HEK293T (cell line): Measurements from ENCODE around the gene CHAC1.

Experiments used
- ARNT ChIP-seq: fragments of 450-650 bp; IDR thresholded peaks from 2 replicates; pipeline ENCODE4 v1.6.1; 2017; ENCODE audit warnings: mild to moderate bottlenecking
- BHLHE40 ChIP-seq: fragments of 450-650 bp; IDR thresholded peaks from 2 replicates; pipeline ENCODE4 v1.6.1; 2016; ENCODE audit warnings: mild to moderate bottlenecking, moderate library complexity, borderline replicate concordance
- CTBP1 ChIP-seq: fragments of 450-650 bp; IDR thresholded peaks from 2 replicates; pipeline ENCODE4 v1.6.1; 2016; ENCODE audit warnings: borderline replicate concordance
- ELF4 ChIP-seq: fragments of 450-650 bp; IDR thresholded peaks from 2 replicates; pipeline ENCODE4 v1.6.1; 2017; ENCODE audit warnings: antibody characterized with exemption
- FOXK2 ChIP-seq: fragments of 450-650 bp; IDR thresholded peaks from 2 replicates; pipeline ENCODE4 v1.6.1; 2016; ENCODE audit warnings: mild to moderate bottlenecking
- HDGF ChIP-seq: fragments of 450-650 bp; IDR thresholded peaks from 2 replicates; pipeline ENCODE4 v1.6.1; 2017; ENCODE audit warnings: antibody characterized with exemption, borderline replicate concordance
- L3MBTL2 ChIP-seq: fragments of 450-650 bp; conservative IDR thresholded peaks from 2 replicates; pipeline ENCODE4 v1.6.1; 2016; ENCODE audit warnings: mild to moderate bottlenecking
- LEF1 ChIP-seq: fragments of 450-650 bp; IDR thresholded peaks from 2 replicates; pipeline ENCODE4 v1.6.1; 2017; ENCODE audit warnings: mild to moderate bottlenecking, borderline replicate concordance
- SP1 ChIP-seq: fragments of 450-650 bp; IDR thresholded peaks from 2 replicates; pipeline ENCODE4 v1.6.1; 2017
- SUZ12 ChIP-seq: fragments of 450-650 bp; IDR thresholded peaks from 2 replicates; pipeline ENCODE4 v1.6.1; 2016; ENCODE audit warnings: mild to moderate bottlenecking
- TARDBP ChIP-seq: fragments of 450-650 bp; IDR thresholded peaks from 2 replicates; pipeline ENCODE4 v1.6.1; 2016
- ZNF384 ChIP-seq: fragments of 450-650 bp; IDR thresholded peaks from 2 replicates; pipeline ENCODE4 v1.6.1; 2016

DNA sequence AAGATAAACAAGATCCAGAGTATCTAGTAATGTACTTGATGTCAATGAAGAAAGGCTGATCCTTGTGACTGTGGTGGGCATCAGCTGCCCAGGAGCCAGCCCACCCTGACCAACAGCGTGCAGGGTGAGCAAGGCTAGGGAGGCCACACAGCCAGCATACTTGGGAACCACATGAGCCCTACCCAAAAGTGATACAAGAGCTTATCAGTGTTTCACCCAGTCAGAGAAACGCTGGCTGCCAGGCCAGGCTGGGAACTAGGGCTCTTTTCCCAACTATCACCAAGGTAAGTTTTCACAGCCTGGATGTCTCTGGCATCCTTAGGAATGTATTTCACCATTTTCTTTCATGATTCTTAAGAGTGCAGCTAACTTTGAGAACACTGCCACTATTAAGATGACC is 24.9 kb downstream of the CHAC1 start:
- TF ChIP-seq BHLHE40: no peak
- TF ChIP-seq CTBP1: no peak
- no peak for TF ChIP-seq HDGF
- no peak for TF ChIP-seq SP1
- TF ChIP-seq ZNF384: no peak
- no peak for TF ChIP-seq ELF4
- no peak for TF ChIP-seq SUZ12
- no peak for TF ChIP-seq LEF1
- TF ChIP-seq FOXK2: no peak
- TF ChIP-seq ARNT: no peak
- TF ChIP-seq TARDBP: no peak
- no peak for TF ChIP-seq L3MBTL2
